MCF 10A (cell line): ENCODE data around the gene FBXO2. TPM values are rescaled to one million over a fixed set of nuclear protein-coding genes. Genes with fewer than 3 reads are reported as not detected.
A peak's percentile ranks its signal among the peaks of the same experiment; 100 is the strongest.

Experiments used
- BruUV-seq: library from RNA; stranded (reverse); fragments of 400-500 nt; replicated peaks from 2 replicates; lab custom pipeline; 2021; lab: Mats Ljungman, UMichigan
- CTCF ChIA-PET: fragments of 300-600 bp; sonication (Branson Sonifier 250); formaldehyde crosslinking; extraction: SDS; loops from one replicate; lab custom pipeline; 2021; ENCODE audit warnings: antibody characterized with exemption, inconsistent platforms; lab: Yijun Ruan, JAX
- POLR2A ChIA-PET: fragments of 300-600, 350-650 bp; sonication (Branson Sonifier 250); formaldehyde crosslinking; extraction: SDS; loops from one replicate; lab custom pipeline; 2020; ENCODE audit warnings: antibody characterized with exemption, inconsistent platforms; lab: Yijun Ruan, JAX
- DNase-seq: peaks from one replicate; pipeline ENCODE4 v3.0.0-alpha.2; 2018; ENCODE audit not compliant: unreplicated experiment
- H3K27ac Mint-ChIP-seq: one replicate; pipeline ENCODE4 v1.8.0; 2022; ENCODE audit warnings: mild to moderate bottlenecking, low read depth, mixed read lengths; ENCODE audit not compliant: unreplicated experiment
- H3K27me3 Mint-ChIP-seq: one replicate; pipeline ENCODE4 v1.8.0; 2022; ENCODE audit warnings: mixed read lengths; ENCODE audit not compliant: insufficient read depth, unreplicated experiment
- H3K36me3 Mint-ChIP-seq: one replicate; pipeline ENCODE4 v1.8.0; 2022; ENCODE audit warnings: mild to moderate bottlenecking, moderate library complexity, mixed read lengths; ENCODE audit not compliant: insufficient read depth, unreplicated experiment
- H3K4me1 Mint-ChIP-seq: one replicate; pipeline ENCODE4 v1.8.0; 2022; ENCODE audit warnings: mixed read lengths; ENCODE audit not compliant: insufficient read depth, unreplicated experiment
- H3K4me3 Mint-ChIP-seq: one replicate; pipeline ENCODE4 v1.8.0; 2022; ENCODE audit warnings: mild to moderate bottlenecking, moderate library complexity, mixed read lengths; ENCODE audit not compliant: unreplicated experiment
- H3K9me3 Mint-ChIP-seq: one replicate; pipeline ENCODE4 v1.8.0; 2022; ENCODE audit warnings: mixed read lengths; ENCODE audit not compliant: unreplicated experiment
- intact Hi-C: fragments of 100-400 bp; cut with micrococcal nuclease; formaldehyde crosslinking; loops from 2 replicates; pipeline ENCODE4 v1.14.1; 2022
- total RNA-seq: library from RNA; stranded (reverse); gene quantifications from 2 replicates; pipeline ENCODE4 v1.2.3, GENCODE V29; 2022
- TF ChIP-seq, protein P1 (sequence below): fragments of 200-600 bp; IDR thresholded peaks from one replicate; pipeline ENCODE4 v1.8.0; 2022; ENCODE audit warnings: antibody characterized with exemption, mild to moderate bottlenecking; ENCODE audit not compliant: unreplicated experiment

Gene FBXO2
- total RNA-seq, 1 experiment from 2014 or later = 5.3 TPM

GRCh38 chr1:11680270-11681070, 26.2 kb upstream of the FBXO2 start:
- H3K4me1 Mint-ChIP-seq = peaks cover 5% of the 10 kb centered on the region
- POLR2A ChIA-PET = interaction anchor here (1.6 to 3.8 kb wide), 5 partner anchors 10 to 418 kb away, joined by 5 to 17 read pairs (median 10); partner anchors contain the start of genes AGTRAP, FBXO2, FBXO44 and FBXO6
- TSS peak; percentile 40 for BruUV-seq

GRCh38 chr1:11678442-11678841, 24.2 kb upstream of the FBXO2 start:
- POLR2A ChIA-PET = interaction anchor here (1.1 kb wide), 1 partner anchor 15 kb away, joined by 3 read pairs; no protein-coding TSS in a partner anchor
- CTCF ChIA-PET = interaction anchor here (0.6 kb wide), 2 partner anchors 13 to 98 kb away, joined by 3 to 5 read pairs; no protein-coding TSS in a partner anchor
- H3K9me3 Mint-ChIP-seq = no peaks in the 10 kb centered on the region
- H3K27ac Mint-ChIP-seq = no peak overlapping the region
- H3K27me3 Mint-ChIP-seq = no peaks in the 10 kb centered on the region
- TSS peak; percentile 17 for BruUV-seq
- peaks cover 10% of the 10 kb centered on the region for H3K36me3 Mint-ChIP-seq
- H3K4me1 Mint-ChIP-seq = peaks cover 5% of the 10 kb centered on the region
- no peak for DNase-seq
- TF ChIP-seq, protein P1, sequence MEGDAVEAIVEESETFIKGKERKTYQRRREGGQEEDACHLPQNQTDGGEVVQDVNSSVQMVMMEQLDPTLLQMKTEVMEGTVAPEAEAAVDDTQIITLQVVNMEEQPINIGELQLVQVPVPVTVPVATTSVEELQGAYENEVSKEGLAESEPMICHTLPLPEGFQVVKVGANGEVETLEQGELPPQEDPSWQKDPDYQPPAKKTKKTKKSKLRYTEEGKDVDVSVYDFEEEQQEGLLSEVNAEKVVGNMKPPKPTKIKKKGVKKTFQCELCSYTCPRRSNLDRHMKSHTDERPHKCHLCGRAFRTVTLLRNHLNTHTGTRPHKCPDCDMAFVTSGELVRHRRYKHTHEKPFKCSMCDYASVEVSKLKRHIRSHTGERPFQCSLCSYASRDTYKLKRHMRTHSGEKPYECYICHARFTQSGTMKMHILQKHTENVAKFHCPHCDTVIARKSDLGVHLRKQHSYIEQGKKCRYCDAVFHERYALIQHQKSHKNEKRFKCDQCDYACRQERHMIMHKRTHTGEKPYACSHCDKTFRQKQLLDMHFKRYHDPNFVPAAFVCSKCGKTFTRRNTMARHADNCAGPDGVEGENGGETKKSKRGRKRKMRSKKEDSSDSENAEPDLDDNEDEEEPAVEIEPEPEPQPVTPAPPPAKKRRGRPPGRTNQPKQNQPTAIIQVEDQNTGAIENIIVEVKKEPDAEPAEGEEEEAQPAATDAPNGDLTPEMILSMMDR = no peak
- intact Hi-C loops = no loop called here
- no peak overlapping the region for H3K4me3 Mint-ChIP-seq

More at GRCh38 chr1:11680270-11681070, 26.2 kb upstream of the FBXO2 start:
- DNase-seq = no peak
- peak overlapping the region; percentile 88 for H3K4me3 Mint-ChIP-seq
- no peaks in the 10 kb centered on the region for H3K36me3 Mint-ChIP-seq
- CTCF ChIA-PET = interaction anchor here (0.7 to 2.8 kb wide), 2 partner anchors 23 to 40 kb away, joined by 3 to 12 read pairs; no protein-coding TSS in a partner anchor
- H3K9me3 Mint-ChIP-seq = no peaks in the 10 kb centered on the region
- H3K27me3 Mint-ChIP-seq = no peaks in the 10 kb centered on the region
- TF ChIP-seq, protein P1 = no peak
- no peak overlapping the region for H3K27ac Mint-ChIP-seq
- intact Hi-C loops = loop anchor here (2.0 kb wide), 1 partner anchor 16 kb away; the partner anchor contains the start of gene FBXO6

GRCh38 chr1:11676386-11677103, 22.3 kb upstream of the FBXO2 start:
- TF ChIP-seq, protein P1 = no peak
- no peak for DNase-seq
- intact Hi-C loops = no loop called here
- Mint-ChIP-seq H3K9me3 (no peaks in the 10 kb centered on the region), H3K36me3 (peaks cover 12% of the 10 kb centered on the region), H3K4me3 (no peak overlapping the region), H3K27ac (no peak overlapping the region), H3K4me1 (peaks cover 2% of the 10 kb centered on the region), H3K27me3 (no peaks in the 10 kb centered on the region)
- CTCF ChIA-PET = interaction anchor here (0.7 to 2.1 kb wide), 4 partner anchors 13 to 160 kb away, joined by 3 to 6 read pairs (median 3); partner anchors contain the start of gene FBXO6
- POLR2A ChIA-PET = no interaction called here
- BruUV-seq = no TSS peak
